IMR-90 (cell line): ENCODE results near the gene ARHGEF10L. TPM values are rescaled to one million over a fixed set of nuclear protein-coding genes. Genes with fewer than 3 reads are reported as not detected.

Source experiments
- ATAC-seq: fragments of 200-7000 bp; cut with Tn5 transposase; 2 replicates; pipeline ENCODE4 v1.9.1; 2020; ENCODE audit warnings: low read depth, mild to moderate bottlenecking, moderate library complexity
- BruUV-seq: library from RNA; stranded (reverse); fragments of 400-500 nt; replicated peaks from 2 replicates; lab custom pipeline; 2021; lab: Mats Ljungman, UMichigan
- CTCF ChIA-PET: fragments of 300-600 bp; formaldehyde crosslinking; extraction: SDS; loops from one replicate; lab custom pipeline; 2021; ENCODE audit warnings: antibody characterized with exemption; lab: Yijun Ruan, JAX
- POLR2A ChIA-PET: fragments of 300-600 bp; sonication (Branson Sonifier 250); formaldehyde crosslinking; loops from one replicate; lab custom pipeline; 2022; ENCODE audit warnings: antibody characterized with exemption; ENCODE audit not compliant: unreplicated experiment; lab: Charles Lee
- DNase-seq: peaks from one replicate; pipeline ENCODE4 v3.0.0; 2013
- H2AFZ ChIP-seq: replicated peaks from 2 replicates; pipeline ENCODE3; 2013; ENCODE audit warnings: low read length, mild to moderate bottlenecking; ENCODE audit not compliant: poor library complexity
- H2AK5ac ChIP-seq: 2 replicates; pipeline ENCODE4 v1.6.1; 2013; ENCODE audit warnings: low read depth, low read length, inconsistent platforms
- H2AK9ac ChIP-seq: replicated peaks from 2 replicates; pipeline ENCODE3; 2013; ENCODE audit warnings: mild to moderate bottlenecking, low read depth, low read length, moderate library complexity; ENCODE audit not compliant: poor library complexity
- H2BK120ac ChIP-seq: 2 replicates; pipeline ENCODE4 v1.6.1; 2013; ENCODE audit warnings: low read depth, low read length, inconsistent platforms
- H2BK15ac ChIP-seq: 3 replicates; pipeline ENCODE4 v1.6.1; 2013; ENCODE audit warnings: low read depth, low read length, inconsistent platforms
- H2BK20ac ChIP-seq: 2 replicates; pipeline ENCODE4 v1.6.1; 2013; ENCODE audit warnings: low read depth, mild to moderate bottlenecking, inconsistent platforms, low read length, moderate library complexity
- H2BK5ac ChIP-seq: 2 replicates; pipeline ENCODE4 v1.6.1; 2013; ENCODE audit warnings: mild to moderate bottlenecking, low read depth, low read length, inconsistent platforms; ENCODE audit not compliant: poor library complexity, severe bottlenecking
- H3K14ac ChIP-seq: replicated peaks from 2 replicates; pipeline ENCODE4 v1.6.1; 2013; ENCODE audit warnings: low read depth, low read length, inconsistent platforms
- H3K18ac ChIP-seq: 2 replicates; pipeline ENCODE4 v1.6.1; 2013; ENCODE audit warnings: low read depth, low read length, control low read depth
- H3K23ac ChIP-seq: 2 replicates; pipeline ENCODE4 v1.6.1; 2013; ENCODE audit warnings: low read depth, low read length, inconsistent platforms
- H3K27ac ChIP-seq: 2 replicates; pipeline ENCODE4 v1.5.1; 2013; ENCODE audit warnings: mild to moderate bottlenecking, control low read depth, low read length; ENCODE audit not compliant: insufficient read depth
- H3K27me3 ChIP-seq: 2 replicates; pipeline ENCODE4 v1.6.1; 2013; ENCODE audit warnings: low read length; ENCODE audit not compliant: control insufficient read depth, insufficient read depth
- H3K36me3 ChIP-seq: 2 replicates; pipeline ENCODE4 v1.6.1; 2013; ENCODE audit warnings: low read length, mixed read lengths; ENCODE audit not compliant: control insufficient read depth, insufficient read depth
- H3K4ac ChIP-seq: 2 replicates; pipeline ENCODE4 v1.6.1; 2013; ENCODE audit warnings: low read depth, low read length, inconsistent platforms
- H3K4me1 ChIP-seq: 2 replicates; pipeline ENCODE4 v1.6.1; 2013; ENCODE audit warnings: low read length, mixed read lengths; ENCODE audit not compliant: control insufficient read depth, insufficient read depth
- H3K4me2 ChIP-seq: 2 replicates; pipeline ENCODE4 v1.6.1; 2013; ENCODE audit warnings: low read depth, mild to moderate bottlenecking, control low read depth, low read length, moderate library complexity
- H3K4me3 ChIP-seq: 2 replicates; pipeline ENCODE4 v1.5.1; 2013; ENCODE audit warnings: low read depth, mild to moderate bottlenecking, control low read depth, low read length, moderate library complexity; ENCODE audit not compliant: insufficient read depth
- H3K56ac ChIP-seq: 2 replicates; pipeline ENCODE4 v1.6.1; 2013; ENCODE audit warnings: low read length, inconsistent platforms; ENCODE audit not compliant: insufficient read depth; ENCODE audit errors: extremely low read depth
- H3K79me1 ChIP-seq, 2 experiments: 2 replicates each; pipeline ENCODE4 v1.6.1; 2013; ENCODE audit warnings: low read length in 2 of 2, inconsistent platforms in 1 of 2, low read depth in 1 of 2
- H3K9ac ChIP-seq: 2 replicates; pipeline ENCODE4 v1.6.1; 2013; ENCODE audit warnings: low read depth, low read length, control low read depth
- H3K9me1 ChIP-seq: 2 replicates; pipeline ENCODE4 v1.6.1; 2013; ENCODE audit warnings: low read length, inconsistent platforms; ENCODE audit not compliant: insufficient read depth
- H3K9me3 ChIP-seq: 2 replicates; pipeline ENCODE4 v1.6.1; 2013; ENCODE audit warnings: low read length; ENCODE audit not compliant: control insufficient read depth, insufficient read depth
- H4K20me1 ChIP-seq: 2 replicates; pipeline ENCODE4 v1.6.1; 2013; ENCODE audit warnings: low read length, inconsistent platforms; ENCODE audit not compliant: insufficient read depth
- H4K5ac ChIP-seq: 2 replicates; pipeline ENCODE4 v1.6.1; 2013; ENCODE audit warnings: mild to moderate bottlenecking, low read depth, low read length, control low read depth
- H4K8ac ChIP-seq, 2 experiments: 2 replicates each; pipeline ENCODE4 v1.6.1; 2013; ENCODE audit warnings: low read depth in 2 of 2, low read length in 2 of 2, control low read depth in 1 of 2, inconsistent platforms in 1 of 2
- H4K91ac ChIP-seq: 2 replicates; pipeline ENCODE4 v1.6.1; 2013; ENCODE audit warnings: low read depth, low read length, inconsistent platforms; ENCODE audit not compliant: insufficient read depth
- BHLHE40 ChIP-seq: fragments of 150-350 bp; IDR thresholded peaks from 2 replicates; pipeline ENCODE4 v1.6.1; 2016; ENCODE audit warnings: mild to moderate bottlenecking, low read depth, low read length
- CEBPB ChIP-seq: IDR thresholded peaks from 2 replicates; pipeline ENCODE4 v1.6.1; 2012; ENCODE audit warnings: low read depth, low read length, improper control_type of control experiment
- CHD1 ChIP-seq: IDR thresholded peaks from 2 replicates; pipeline ENCODE4 v1.6.1; 2012; ENCODE audit warnings: low read depth, low read length, improper control_type of control experiment
- CTCF ChIP-seq: conservative IDR thresholded peaks from 2 replicates; pipeline ENCODE4 v1.5.1; 2012; ENCODE audit warnings: mild to moderate bottlenecking, low read depth, low read length, improper control_type of control experiment
- ELK1 ChIP-seq: fragments of 150-350 bp; IDR thresholded peaks from 2 replicates; pipeline ENCODE4 v1.6.1; 2016; ENCODE audit warnings: low read depth, mild to moderate bottlenecking, low read length, moderate library complexity, borderline replicate concordance
- FOS ChIP-seq: fragments of 150-350 bp; IDR thresholded peaks from 2 replicates; pipeline ENCODE4 v1.6.1; 2016; ENCODE audit warnings: low read depth, low read length
- RAD21 ChIP-seq: IDR thresholded peaks from 2 replicates; pipeline ENCODE4 v1.6.1; 2012; ENCODE audit warnings: low read length, improper control_type of control experiment
- RCOR1 ChIP-seq: IDR thresholded peaks from 2 replicates; pipeline ENCODE4 v1.6.1; 2012; ENCODE audit warnings: mild to moderate bottlenecking, low read length, improper control_type of control experiment; ENCODE audit not compliant: insufficient replicate concordance
- RFX5 ChIP-seq: IDR thresholded peaks from 2 replicates; pipeline ENCODE4 v1.8.0; 2012; ENCODE audit warnings: low read depth, mild to moderate bottlenecking, low read length, moderate library complexity
- SMC3 ChIP-seq: fragments of 150-350 bp; IDR thresholded peaks from 2 replicates; pipeline ENCODE4 v1.6.1; 2016; ENCODE audit warnings: low read depth, mild to moderate bottlenecking, antibody characterized with exemption, low read length, moderate library complexity
- USF2 ChIP-seq: fragments of 150-350 bp; IDR thresholded peaks from 2 replicates; pipeline ENCODE4 v1.6.1; 2017; ENCODE audit warnings: mild to moderate bottlenecking, antibody characterized with exemption, low read length, low read depth
- WGBS, 2 experiments: methylation state at CpG; one replicate each; pipeline versions ENCODE4 v1.1.5 to v1.1.7; 2013; ENCODE audit warnings: missing lambda C conversion rate in 2 of 2; ENCODE audit not compliant: insufficient read length in 1 of 2; ENCODE audit errors: extremely low coverage in 2 of 2; 5-methylcytosine and 5-hydroxymethylcytosine counted together
- dilution Hi-C: fragments of 300-500 bp; cut with HindIII; formaldehyde crosslinking; loops from one replicate; pipeline ENCODE4 v1.14.3; 2018; ENCODE audit warnings: low sequenced_read_pairs; ENCODE audit not compliant: unreplicated experiment
- in situ Hi-C: fragments of 300-500 bp; cut with MboI; formaldehyde crosslinking; loops from 3 replicates; pipeline ENCODE4 v1.14.3; 2019; ENCODE audit warnings: low sequenced_read_pairs, inconsistent platforms, mixed read lengths
- intact Hi-C: fragments of 100-400 bp; cut with micrococcal nuclease; formaldehyde crosslinking; loops from 2 replicates; pipeline ENCODE4 v1.10.0; 2022
- polyA plus RNA-seq, 3 experiments: library from polyadenylated mRNA; depleted of rRNA; stranded (reverse); fragments of >200 nt; gene quantifications; 2 replicates each; pipeline ENCODE4 v1.2.3, GENCODE V29; 2012; ENCODE audit warnings: low replicate concordance in 1 of 3
- total RNA-seq: library from RNA; depleted of rRNA; stranded (reverse); fragments of >200 nt; gene quantifications from 2 replicates; pipeline ENCODE4 v1.2.3, GENCODE V29; 2012

The ARHGEF10L gene
- total and polyA plus RNA-seq, 2 of the 4 experiments (the other 2 are of a cell fraction): 4.8 to 12.4 TPM

GRCh38 chr1:17596651-17597509, 57.4 kb downstream of the ARHGEF10L start (continued):
- no peak for TF ChIP-seq RCOR1

- Histone ChIP-seq H2BK15ac (no peak overlapping the region), H2BK20ac (no peak overlapping the region), H4K5ac (no peak overlapping the region), H2BK120ac (no peak overlapping the region), H3K23ac (no peak overlapping the region), H3K79me1 (peaks cover 0 to 6% of the 10 kb centered on the region in 2 experiments; a peak in 1 of 4 replicates), H4K8ac (no peak overlapping the region), H3K4me3 (no peak overlapping the region), H3K4me2 (no peak overlapping the region), H3K18ac (no peak overlapping the region), H3K56ac (no peak overlapping the region), H4K91ac (no peak overlapping the region), H3K36me3 (peaks cover 7% of the 10 kb centered on the region), H3K27me3 (no peaks in the 10 kb centered on the region), H3K9me3 (no peaks in the 10 kb centered on the region), H2BK5ac (no peak overlapping the region), H3K14ac (no peak overlapping the region), H3K27ac (no peak overlapping the region), H2AK9ac (no peak overlapping the region), H4K20me1 (no peaks in the 10 kb centered on the region), H3K9me1 (peaks cover 6% of the 10 kb centered on the region; the same call in 1 of the 2 replicates), H3K9ac (no peak overlapping the region), H2AFZ (no peak overlapping the region), H3K4me1 (no peaks in the 10 kb centered on the region), H3K4ac (no peak overlapping the region), H2AK5ac (no peak overlapping the region)
- DNase-seq: no peak
- ChIA-PET CTCF (interaction anchor here (1.3 kb wide), 1 partner anchor 9 kb away, joined by 3 read pairs; no protein-coding TSS in a partner anchor), POLR2A (no interaction called here)
- 90% methylated on average over 4 of the region's 9 CpGs; no CpG with 5 or more reads in 1 of the 2 experiments for WGBS, 2 experiments
- in situ Hi-C loops: no loop called here
- BruUV-seq: no TSS peak
- no peak for ATAC-seq
- intact Hi-C loops: no loop called here
- dilution Hi-C loops: no loop called here
- TF ChIP-seq BHLHE40: no peak
- no peak for TF ChIP-seq FOS
- TF ChIP-seq SMC3: no peak
- TF ChIP-seq RAD21: no peak
- TF ChIP-seq RCOR1: no peak
- TF ChIP-seq USF2: no peak
- TF ChIP-seq CTCF: no peak
- no peak for TF ChIP-seq CHD1
- TF ChIP-seq CEBPB: no peak
- TF ChIP-seq ELK1: no peak
- TF ChIP-seq RFX5: no peak
Observed at GRCh38 chr1:17597651-17598050, 58.2 kb downstream of the ARHGEF10L start.
